ENCODE data around the gene ATXN7L1. TPM values are rescaled to one million over a fixed set of nuclear protein-coding genes. Genes with fewer than 3 reads are reported as not detected.
A peak's percentile ranks its signal among the peaks of the same experiment; 100 is the strongest.

The ATXN7L1 gene
- total RNA-seq, 1 experiment from 2014 or later: 24.3 TPM

DNA sequence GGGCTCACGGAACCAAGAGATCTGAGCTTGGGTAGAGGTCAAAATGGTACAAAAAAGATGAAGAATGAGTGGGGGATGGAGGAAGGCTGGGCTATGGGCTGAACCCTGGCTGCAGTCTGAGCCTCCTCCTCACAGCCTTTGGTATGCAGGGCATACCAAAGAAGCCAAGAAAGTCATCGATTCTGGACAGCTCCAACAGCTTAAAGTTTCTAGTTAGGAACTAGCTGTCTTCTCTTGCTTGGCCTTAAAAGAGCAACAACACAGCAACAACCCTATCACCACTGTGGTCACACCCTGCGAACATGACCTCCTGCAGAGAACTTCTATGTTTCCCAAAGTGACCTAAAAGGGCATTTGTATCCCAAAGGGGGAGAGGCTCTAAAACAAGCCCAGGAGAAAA lies 169.0 kb downstream of the ATXN7L1 start:
- peaks cover 7% of the 10 kb centered on the region for H3K27me3 Mint-ChIP-seq (ENCODE audit: low read depth)
- Histone ChIP-seq H3K56ac (ENCODE audit: insufficient read length, low read depth, low read length) (no peak overlapping the region), H3K4me1 (ENCODE audit: insufficient read depth, low read length) (no peaks in the 10 kb centered on the region; the same call in 1 of the 2 replicates), H3K27me3 (ENCODE audit: insufficient read depth, low read length) (no peaks in the 10 kb centered on the region), H2BK5ac (ENCODE audit: insufficient read length, low read length) (no peak overlapping the region), H3K27ac (ENCODE audit: insufficient read length, low read depth, low read length) (no peak overlapping the region), H3K9me3 (ENCODE audit: control insufficient read depth, low read depth, low read length) (peaks cover 15% of the 10 kb centered on the region), H3K4me2 (ENCODE audit: insufficient read depth, insufficient read length, low read length) (no peak overlapping the region), H4K91ac (ENCODE audit: insufficient read length, low read depth, low read length) (no peak overlapping the region), H3K23ac (ENCODE audit: insufficient read length, low read depth, low read length) (no peak overlapping the region), H3K79me2 (ENCODE audit: insufficient read depth, low read length) (no peaks in the 10 kb centered on the region), H3K79me1 (ENCODE audit: insufficient read depth, low read depth, low read length, poor library complexity, severe bottlenecking) (no peaks in the 10 kb centered on the region), H3K9ac (ENCODE audit: extremely low read depth, insufficient read length, low read length) (no peak overlapping the region), H2BK12ac (ENCODE audit: insufficient read length, low read depth, low read length) (no peak overlapping the region), H3K23me2 (ENCODE audit: insufficient read length, low read depth, low read length, poor library complexity, severe bottlenecking) (no peaks in the 10 kb centered on the region), H3K4ac (ENCODE audit: low read depth, low read length) (no peak overlapping the region), H4K8ac (replicated peaks; ENCODE audit: insufficient read length, low read depth, low read length) (no peak overlapping the region), H2AFZ (ENCODE audit: low read length) (no peak overlapping the region), H3K14ac (ENCODE audit: insufficient read depth, low read length) (no peak overlapping the region), H3K18ac (ENCODE audit: insufficient read length, low read depth, low read length) (no peak overlapping the region), H4K5ac (ENCODE audit: insufficient read length, low read depth, low read length) (no peak overlapping the region), H2BK120ac (ENCODE audit: low read depth, low read length, poor library complexity, severe bottlenecking) (no peak overlapping the region), H2BK20ac (ENCODE audit: low read depth, low read length, poor library complexity, severe bottlenecking) (no peak overlapping the region), H4K20me1 (ENCODE audit: control insufficient read depth, insufficient read depth, insufficient read length) (no peaks in the 10 kb centered on the region), H2BK15ac (ENCODE audit: low read depth, low read length) (no peak overlapping the region), H2AK5ac (ENCODE audit: insufficient read length, low read length) (no peak overlapping the region), H3T11ph (ENCODE audit: low read length) (no peak overlapping the region)
- DNase-seq: no peak
- TF ChIP-seq, protein P1, sequence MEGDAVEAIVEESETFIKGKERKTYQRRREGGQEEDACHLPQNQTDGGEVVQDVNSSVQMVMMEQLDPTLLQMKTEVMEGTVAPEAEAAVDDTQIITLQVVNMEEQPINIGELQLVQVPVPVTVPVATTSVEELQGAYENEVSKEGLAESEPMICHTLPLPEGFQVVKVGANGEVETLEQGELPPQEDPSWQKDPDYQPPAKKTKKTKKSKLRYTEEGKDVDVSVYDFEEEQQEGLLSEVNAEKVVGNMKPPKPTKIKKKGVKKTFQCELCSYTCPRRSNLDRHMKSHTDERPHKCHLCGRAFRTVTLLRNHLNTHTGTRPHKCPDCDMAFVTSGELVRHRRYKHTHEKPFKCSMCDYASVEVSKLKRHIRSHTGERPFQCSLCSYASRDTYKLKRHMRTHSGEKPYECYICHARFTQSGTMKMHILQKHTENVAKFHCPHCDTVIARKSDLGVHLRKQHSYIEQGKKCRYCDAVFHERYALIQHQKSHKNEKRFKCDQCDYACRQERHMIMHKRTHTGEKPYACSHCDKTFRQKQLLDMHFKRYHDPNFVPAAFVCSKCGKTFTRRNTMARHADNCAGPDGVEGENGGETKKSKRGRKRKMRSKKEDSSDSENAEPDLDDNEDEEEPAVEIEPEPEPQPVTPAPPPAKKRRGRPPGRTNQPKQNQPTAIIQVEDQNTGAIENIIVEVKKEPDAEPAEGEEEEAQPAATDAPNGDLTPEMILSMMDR (conservative IDR thresholded peaks at IDR 0.05): no peak
- H3K27ac Mint-ChIP-seq: peak overlapping the region in 1 of 3 experiments; percentile 23; a peak in 1 of 7 replicates
- no peak overlapping the region for H3K4me3 Mint-ChIP-seq
- H3K9me3 Mint-ChIP-seq: peaks cover 24 to 31% of the 10 kb centered on the region in 2 experiments
- H3K4me1 Mint-ChIP-seq: peaks cover 12 to 25% of the 10 kb centered on the region in 2 experiments
- WGBS (ENCODE audit: extremely low coverage, insufficient read length, low lambda C conversion rate): no CpG with 5 or more reads among the region's 3 CpGs
- H3K36me3 Mint-ChIP-seq (ENCODE audit: insufficient read depth in 1 of 3, low read depth in 3 of 3): peaks cover 35 to 42% (median 36%) of the 10 kb centered on the region in 3 experiments
